ENCODE data around the gene SCARB1. TPM values are rescaled to one million over a fixed set of nuclear protein-coding genes. Genes with fewer than 3 reads are reported as not detected.
A peak's percentile ranks its signal among the peaks of the same experiment; 100 is the strongest.
"Not testable (repeated sequence)": the region's sequence is repeated elsewhere in the genome, so short reads cannot be mapped to it uniquely, and the experiment has no call there.

The SCARB1 gene
- polyA plus RNA-seq, 1 experiment: 10.3 TPM

DNA sequence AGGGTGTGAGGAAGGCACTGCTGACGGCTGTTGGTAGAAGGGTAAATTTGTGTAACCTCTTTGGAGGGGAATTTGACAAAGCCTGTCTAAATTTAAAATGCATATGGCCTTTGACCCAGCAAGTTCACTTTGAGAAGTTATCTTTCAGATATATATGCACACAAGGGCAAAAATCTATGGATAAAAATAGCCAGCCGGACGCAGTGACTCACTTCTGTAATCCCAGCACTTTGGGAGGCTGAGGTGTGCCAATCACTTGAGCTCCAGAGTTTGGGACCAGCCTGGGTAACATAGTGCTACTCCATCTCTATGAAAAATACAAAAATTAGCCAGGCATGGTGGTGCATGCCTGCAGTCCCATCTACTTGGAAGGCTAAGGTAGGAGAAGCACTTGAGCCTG, 37.3 kb upstream of the SCARB1 start:
- Histone ChIP-seq H3K27me3 (ENCODE audit: control insufficient read depth, insufficient read depth, low read length) (no peaks in the 10 kb centered on the region), H3K9me3 (ENCODE audit: control insufficient read depth, insufficient read depth, low read length) (no peaks in the 10 kb centered on the region; the same call in 1 of the 2 replicates), H3K27ac (ENCODE audit: low read depth, low read length) (no peak overlapping the region), H3K4me3 (ENCODE audit: low read depth, low read length) (no peak overlapping the region)
- POLR2A ChIA-PET: interaction anchor here (0.6 to 1.1 kb wide), 4 partner anchors 9 to 155 kb away, joined by 4 to 8 read pairs (median 6); partner anchors contain the start of gene UBC
- CTCF ChIA-PET: interaction anchor here (0.5 to 0.8 kb wide), 4 partner anchors 11 to 520 kb away, joined by 5 read pairs; partner anchors contain the start of gene SCARB1
- no peak for DNase-seq (ENCODE audit: low read depth, low spot score)
- TF ChIP-seq, protein P1, sequence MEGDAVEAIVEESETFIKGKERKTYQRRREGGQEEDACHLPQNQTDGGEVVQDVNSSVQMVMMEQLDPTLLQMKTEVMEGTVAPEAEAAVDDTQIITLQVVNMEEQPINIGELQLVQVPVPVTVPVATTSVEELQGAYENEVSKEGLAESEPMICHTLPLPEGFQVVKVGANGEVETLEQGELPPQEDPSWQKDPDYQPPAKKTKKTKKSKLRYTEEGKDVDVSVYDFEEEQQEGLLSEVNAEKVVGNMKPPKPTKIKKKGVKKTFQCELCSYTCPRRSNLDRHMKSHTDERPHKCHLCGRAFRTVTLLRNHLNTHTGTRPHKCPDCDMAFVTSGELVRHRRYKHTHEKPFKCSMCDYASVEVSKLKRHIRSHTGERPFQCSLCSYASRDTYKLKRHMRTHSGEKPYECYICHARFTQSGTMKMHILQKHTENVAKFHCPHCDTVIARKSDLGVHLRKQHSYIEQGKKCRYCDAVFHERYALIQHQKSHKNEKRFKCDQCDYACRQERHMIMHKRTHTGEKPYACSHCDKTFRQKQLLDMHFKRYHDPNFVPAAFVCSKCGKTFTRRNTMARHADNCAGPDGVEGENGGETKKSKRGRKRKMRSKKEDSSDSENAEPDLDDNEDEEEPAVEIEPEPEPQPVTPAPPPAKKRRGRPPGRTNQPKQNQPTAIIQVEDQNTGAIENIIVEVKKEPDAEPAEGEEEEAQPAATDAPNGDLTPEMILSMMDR (IDR thresholded peaks at IDR 0.05; ENCODE audit: low read depth, low read length): no peak

DNA sequence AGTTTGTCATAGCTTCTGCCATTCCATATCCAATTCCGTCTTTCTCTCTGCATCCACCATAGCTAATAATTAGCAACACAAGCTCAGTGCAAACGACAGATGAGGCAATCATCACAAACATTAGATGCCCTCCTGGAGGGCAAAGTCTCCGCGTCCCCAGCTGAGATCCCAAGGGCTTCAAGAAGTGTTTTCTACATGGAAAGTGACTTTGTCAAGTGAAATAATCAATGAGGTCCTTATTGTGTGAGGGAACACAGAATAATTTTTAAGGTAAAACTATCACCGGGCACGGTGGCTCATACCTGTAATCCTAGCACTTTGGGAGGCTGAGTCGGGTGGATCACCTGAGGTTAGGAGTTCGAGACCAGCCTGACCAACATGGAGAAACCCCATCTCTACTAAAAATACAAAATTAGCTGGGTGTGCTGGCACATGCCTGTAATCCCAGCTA, 36.7 kb upstream of the SCARB1 start:
- not testable (repeated sequence) for H3K9me3 ChIP-seq (ENCODE audit: control insufficient read depth, insufficient read depth, low read length); DNase-seq (ENCODE audit: low read depth, low spot score); H3K27ac ChIP-seq (ENCODE audit: low read depth, low read length); H3K27me3 ChIP-seq (ENCODE audit: control insufficient read depth, insufficient read depth, low read length); H3K4me3 ChIP-seq (ENCODE audit: low read depth, low read length)
- POLR2A ChIA-PET: interaction anchor here (0.6 to 1.1 kb wide), 3 partner anchors 14 to 155 kb away, joined by 4 to 8 read pairs (median 6); partner anchors contain the start of gene UBC
- CTCF ChIA-PET: interaction anchor here (0.5 kb wide), 1 partner anchor 11 kb away, joined by 5 read pairs; no protein-coding TSS in a partner anchor

DNA sequence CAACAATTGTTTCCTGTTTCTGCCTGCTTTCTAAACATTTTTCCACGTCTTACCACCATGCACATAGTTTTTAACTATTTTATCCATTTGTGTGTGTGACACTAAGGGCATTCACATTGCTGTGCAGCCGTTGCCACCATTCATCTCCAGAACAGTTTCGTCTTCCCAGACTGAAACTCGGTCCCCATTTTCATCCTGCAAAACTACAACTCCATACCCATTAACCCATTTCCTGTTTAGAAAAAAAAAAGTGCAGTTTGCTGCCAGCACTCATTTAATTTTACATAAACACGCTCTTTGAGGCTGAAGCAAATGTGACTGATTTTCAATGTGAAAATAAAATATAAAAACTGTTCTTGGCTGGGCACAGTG, 35.2 kb upstream of the SCARB1 start:
- ChIA-PET POLR2A (no interaction called here), CTCF (no interaction called here)
- no peak for DNase-seq (ENCODE audit: low read depth, low spot score)
- Histone ChIP-seq H3K27me3 (ENCODE audit: control insufficient read depth, insufficient read depth, low read length) (no peaks in the 10 kb centered on the region), H3K9me3 (ENCODE audit: control insufficient read depth, insufficient read depth, low read length) (no peaks in the 10 kb centered on the region; the same call in 1 of the 2 replicates), H3K4me3 (ENCODE audit: low read depth, low read length) (no peak overlapping the region), H3K27ac (ENCODE audit: low read depth, low read length) (no peak overlapping the region)
- TF ChIP-seq, protein P1 (IDR thresholded peaks at IDR 0.05; ENCODE audit: low read depth, low read length): no peak

DNA sequence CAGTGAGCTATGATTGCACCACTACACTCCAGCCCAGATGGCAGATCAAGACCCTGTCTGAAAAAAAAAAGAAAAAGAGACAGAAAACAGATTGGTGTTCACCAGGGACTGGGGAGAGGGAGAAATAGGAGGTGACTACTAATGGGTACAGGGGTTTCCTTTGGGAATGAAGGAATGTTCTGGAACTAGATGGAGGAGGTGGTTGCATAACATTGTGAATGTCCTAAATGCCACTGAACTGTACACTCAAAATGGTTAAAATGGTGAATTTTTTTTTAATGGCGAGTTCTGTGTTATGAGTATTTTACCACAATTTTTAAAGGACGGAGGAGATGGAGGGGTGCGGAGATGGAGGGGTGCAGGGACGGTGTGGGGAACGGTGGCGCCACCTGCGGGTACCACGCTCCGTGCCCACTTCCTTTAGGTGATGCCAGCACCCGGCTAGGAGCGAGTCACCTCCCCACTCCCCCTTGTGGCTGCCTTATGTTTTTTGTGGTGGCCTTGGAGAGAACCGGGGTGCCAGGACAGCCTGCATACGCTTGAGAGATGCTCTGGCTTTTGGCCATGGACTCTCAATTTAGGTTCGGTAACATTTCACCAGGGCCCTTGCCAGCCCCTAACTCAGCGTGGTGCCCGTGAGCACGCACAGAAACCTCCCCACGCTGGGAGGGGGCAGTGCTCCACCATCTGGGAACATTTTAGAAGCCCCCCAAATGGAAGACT, 34.7 kb upstream of the SCARB1 start:
- CTCF ChIA-PET: interaction anchor here (0.5 kb wide), 1 partner anchor 61 kb away, joined by 19 read pairs; no protein-coding TSS in a partner anchor
- Histone ChIP-seq H3K4me3 (ENCODE audit: low read depth, low read length) (no peak overlapping the region), H3K27me3 (ENCODE audit: control insufficient read depth, insufficient read depth, low read length) (no peaks in the 10 kb centered on the region), H3K9me3 (ENCODE audit: control insufficient read depth, insufficient read depth, low read length) (no peaks in the 10 kb centered on the region; the same call in 1 of the 2 replicates), H3K27ac (ENCODE audit: low read depth, low read length) (no peak overlapping the region)
- no peak for DNase-seq (ENCODE audit: low read depth, low spot score)
- POLR2A ChIA-PET: no interaction called here
- TF ChIP-seq, protein P1 (IDR thresholded peaks at IDR 0.05; ENCODE audit: low read depth, low read length): peak; percentile 45

DNA sequence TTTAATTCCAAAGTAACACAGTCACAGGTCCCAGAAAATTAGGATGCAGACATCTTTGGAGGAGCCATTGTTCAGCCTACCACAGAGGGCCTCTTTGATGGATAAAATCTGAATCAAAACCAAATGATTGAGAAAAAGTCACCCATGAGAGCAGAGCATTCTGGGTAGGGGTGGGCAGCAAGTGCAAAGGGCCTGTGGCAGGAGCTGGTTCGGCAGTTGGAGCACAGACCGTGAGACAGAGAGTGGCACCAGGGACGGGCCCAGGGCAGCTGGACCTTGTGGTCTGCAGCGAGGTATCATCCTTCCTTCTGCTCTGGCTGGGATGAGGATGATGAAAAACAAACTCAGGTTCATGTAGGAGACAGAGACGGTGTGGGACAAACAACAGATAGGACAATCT, 32.8 kb upstream of the SCARB1 start:
- no peaks in the 10 kb centered on the region for H3K27me3 ChIP-seq (ENCODE audit: control insufficient read depth, insufficient read depth, low read length)
- CTCF ChIA-PET: interaction anchor here (3.1 kb wide), 1 partner anchor 10 kb away, joined by 17 read pairs; no protein-coding TSS in a partner anchor
- no peak overlapping the region for H3K27ac ChIP-seq (ENCODE audit: low read depth, low read length)
- no peak for DNase-seq (ENCODE audit: low read depth, low spot score)
- H3K4me3 ChIP-seq (ENCODE audit: low read depth, low read length): no peak overlapping the region
- TF ChIP-seq, protein P1 (IDR thresholded peaks at IDR 0.05; ENCODE audit: low read depth, low read length): no peak
- no peaks in the 10 kb centered on the region; the same call in 1 of the 2 replicates for H3K9me3 ChIP-seq (ENCODE audit: control insufficient read depth, insufficient read depth, low read length)
- POLR2A ChIA-PET: interaction anchor here (1.2 kb wide), 1 partner anchor 18 kb away, joined by 3 read pairs; the partner anchor contains the start of gene UBC

Data from AG04450 (cell line).